Ectodermal cell (in vitro differentiated cells): ENCODE results near the gene LTA.
A peak's percentile ranks its signal among the peaks of the same experiment; 100 is the strongest.

Experiments
- H3K27ac ChIP-seq: 2 replicates; pipeline ENCODE4 v1.7.0; 2013; ENCODE audit warnings: mild to moderate bottlenecking, low read depth, low read length; ENCODE audit not compliant: insufficient read depth, poor library complexity, severe bottlenecking
- H3K27me3 ChIP-seq: 2 replicates; pipeline ENCODE4 v1.7.0; 2013; ENCODE audit warnings: mild to moderate bottlenecking, low read length; ENCODE audit not compliant: insufficient read depth, control insufficient read depth, poor library complexity, severe bottlenecking
- H3K36me3 ChIP-seq: one replicate; pipeline ENCODE4 v1.7.0; 2013; ENCODE audit warnings: low read length; ENCODE audit not compliant: control insufficient read depth, insufficient read depth
- H3K4me1 ChIP-seq: one replicate; pipeline ENCODE4 v1.7.0; 2013; ENCODE audit warnings: low read length; ENCODE audit not compliant: control insufficient read depth, insufficient read depth
- H3K4me3 ChIP-seq: 2 replicates; pipeline ENCODE4 v1.7.0; 2013; ENCODE audit warnings: low read depth, low read length, control low read depth; ENCODE audit not compliant: insufficient read depth
- H3K9me3 ChIP-seq: 2 replicates; pipeline ENCODE4 v1.7.0; 2013; ENCODE audit warnings: mild to moderate bottlenecking, low read length, moderate library complexity; ENCODE audit not compliant: control insufficient read depth
- WGBS, 2 experiments: methylation state at CpG; one replicate each; pipeline ENCODE4 v1.1.7; 2013; ENCODE audit warnings: missing lambda C conversion rate in 2 of 2; 5-methylcytosine and 5-hydroxymethylcytosine counted together

LTA gene

GRCh38 chr6:31532644-31533454, 39.2 kb upstream of the LTA start:
- Histone ChIP-seq H3K27me3 (no peaks in the 10 kb centered on the region), H3K4me3 (no peak overlapping the region), H3K36me3 (peaks cover 56% of the 10 kb centered on the region), H3K9me3 (no peaks in the 10 kb centered on the region), H3K27ac (no peak overlapping the region), H3K4me1 (no peaks in the 10 kb centered on the region)
- 94 to 96% methylated on average over 5 to 8 of the region's 9 CpGs for WGBS, 2 experiments

GRCh38 chr6:31533455-31533841, 38.6 kb upstream of the LTA start:
- WGBS, 2 experiments: 100% methylated on average over 1 of the region's 1 CpG
- H3K27me3 ChIP-seq: no peaks in the 10 kb centered on the region
- no peak overlapping the region for H3K27ac ChIP-seq
- peaks cover 58% of the 10 kb centered on the region for H3K36me3 ChIP-seq
- no peaks in the 10 kb centered on the region for H3K9me3 ChIP-seq
- no peak overlapping the region for H3K4me3 ChIP-seq
- H3K4me1 ChIP-seq: no peaks in the 10 kb centered on the region

- WGBS, 2 experiments: 92 to 96% methylated on average over 6 of the region's 6 CpGs
- Histone ChIP-seq H3K36me3 (peaks cover 64% of the 10 kb centered on the region), H3K4me3 (no peak overlapping the region)
Observed at GRCh38 chr6:31534011-31534410, 38.1 kb upstream of the LTA start.

GRCh38 chr6:31534521-31535040, 37.5 kb upstream of the LTA start:
- Histone ChIP-seq H3K36me3 (peaks cover 69% of the 10 kb centered on the region), H3K27me3 (no peaks in the 10 kb centered on the region), H3K9me3 (no peaks in the 10 kb centered on the region), H3K4me1 (peaks cover 6% of the 10 kb centered on the region), H3K27ac (no peak overlapping the region), H3K4me3 (no peak overlapping the region)
- WGBS, 2 experiments: 94% methylated on average over 24 of the region's 24 CpGs

More at GRCh38 chr6:31534011-31534410, 38.1 kb upstream of the LTA start:
- H3K4me1 ChIP-seq: peaks cover 4% of the 10 kb centered on the region
- no peaks in the 10 kb centered on the region for H3K27me3 ChIP-seq
- no peak overlapping the region for H3K27ac ChIP-seq
- H3K9me3 ChIP-seq: no peaks in the 10 kb centered on the region

GRCh38 chr6:31535538-31536324, 36.4 kb upstream of the LTA start:
- Histone ChIP-seq H3K4me3 (no peak overlapping the region), H3K4me1 (peaks cover 14% of the 10 kb centered on the region), H3K27me3 (no peaks in the 10 kb centered on the region), H3K36me3 (peaks cover 67% of the 10 kb centered on the region), H3K9me3 (no peaks in the 10 kb centered on the region), H3K27ac (no peak overlapping the region)
- WGBS, 2 experiments: 81% methylated on average over 2 of the region's 2 CpGs; no CpG with 5 or more reads in 1 of the 2 experiments

GRCh38 chr6:31538805-31539400, 33.2 kb upstream of the LTA start:
- Histone ChIP-seq H3K4me3 (peak overlapping the region; percentile 97), H3K4me1 (peaks cover 14% of the 10 kb centered on the region), H3K9me3 (no peaks in the 10 kb centered on the region), H3K27me3 (no peaks in the 10 kb centered on the region), H3K36me3 (peaks cover 50% of the 10 kb centered on the region), H3K27ac (no peak overlapping the region)
- WGBS, 2 experiments: 91 to 93% methylated on average over 6 of the region's 6 CpGs

GRCh38 chr6:31540640-31541039, 31.4 kb upstream of the LTA start:
- H3K27ac ChIP-seq: no peak overlapping the region
- 19 to 20% methylated on average over 3 of the region's 4 CpGs for WGBS, 2 experiments
- peaks cover 14% of the 10 kb centered on the region for H3K4me1 ChIP-seq
- no peaks in the 10 kb centered on the region for H3K9me3 ChIP-seq
- H3K27me3 ChIP-seq: no peaks in the 10 kb centered on the region
- peak overlapping the region; percentile 97 for H3K4me3 ChIP-seq
- peaks cover 33% of the 10 kb centered on the region for H3K36me3 ChIP-seq

- H3K4me3 ChIP-seq: peak overlapping the region; percentile 97
- peak overlapping the region; percentile 100 for H3K27ac ChIP-seq
- H3K9me3 ChIP-seq: no peaks in the 10 kb centered on the region
- 0 to 1% methylated on average over 21 of the region's 21 CpGs for WGBS, 2 experiments
- peaks cover 19% of the 10 kb centered on the region for H3K4me1 ChIP-seq
- H3K36me3 ChIP-seq: peaks cover 28% of the 10 kb centered on the region
- H3K27me3 ChIP-seq: no peaks in the 10 kb centered on the region
Observed at GRCh38 chr6:31541059-31541657, 30.9 kb upstream of the LTA start.

GRCh38 chr6:31541658-31542521, 30.2 kb upstream of the LTA start, which contains the start of gene DDX39B:
TSS of gene DDX39B (minus strand) at chr6:31542003. CDS start at chr6:31540532, 1,471 bp downstream.
- H3K27ac ChIP-seq: peak within 1 kb of the TSS; percentile 100
- peak within 1 kb of the TSS; percentile 97 for H3K4me3 ChIP-seq
- no peaks in the 10 kb centered on the region for H3K9me3 ChIP-seq
- peaks cover 22% of the 10 kb centered on the region for H3K36me3 ChIP-seq
- WGBS, 2 experiments: 0% methylated on average over 43 of the region's 43 CpGs
- H3K27me3 ChIP-seq: no peaks in the 10 kb centered on the region
- H3K4me1 ChIP-seq: peaks cover 19% of the 10 kb centered on the region
